Cortex of kidney (tissue), 1 donor: ENCODE results near the gene NCL.
"Not testable (repeated sequence)": the region's sequence is repeated elsewhere in the genome, so short reads cannot be mapped to it uniquely, and the experiment has no call there.

Experiments
- DNase-seq: peaks from one replicate; lab custom pipeline; 2025; lab: John Stamatoyannopoulos, UW

NCL gene

DNA sequence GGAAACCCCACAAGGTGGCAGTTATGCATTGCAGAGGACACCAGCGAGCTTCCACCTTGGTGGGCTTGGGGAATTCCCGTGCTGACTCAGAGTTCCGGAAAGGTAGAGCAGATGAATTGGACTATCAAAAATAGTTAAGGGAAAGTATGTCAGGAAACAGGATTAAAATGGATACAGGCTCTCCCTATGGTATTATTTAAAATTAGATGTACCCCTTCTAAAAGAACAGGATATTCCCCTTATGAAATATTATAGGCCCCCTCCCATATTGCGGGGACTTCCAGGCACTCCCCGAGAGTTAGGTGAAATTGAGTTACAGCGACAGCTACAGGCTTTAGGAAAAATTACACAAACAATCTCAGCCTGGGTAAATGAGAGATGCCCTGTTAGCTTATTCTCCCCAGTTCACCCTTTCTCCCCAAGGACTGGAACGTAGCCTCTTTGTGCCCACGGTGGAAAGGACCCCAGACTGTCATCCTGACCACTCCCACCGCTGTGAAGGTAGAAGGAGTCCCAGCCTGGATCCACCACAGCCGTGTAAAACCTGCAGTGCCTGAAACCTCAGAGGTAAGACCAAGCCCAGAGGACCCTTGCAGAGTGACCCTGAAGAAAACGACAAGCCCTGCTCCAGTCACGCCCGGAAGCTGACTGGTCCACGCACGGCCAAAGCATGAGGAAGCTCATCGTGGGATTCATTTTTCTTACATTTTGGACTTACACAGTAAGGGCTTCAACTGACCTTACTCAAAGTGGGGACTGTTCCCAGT is 58.5 kb downstream of the NCL start:
- DNase-seq = not testable (repeated sequence)

DNA sequence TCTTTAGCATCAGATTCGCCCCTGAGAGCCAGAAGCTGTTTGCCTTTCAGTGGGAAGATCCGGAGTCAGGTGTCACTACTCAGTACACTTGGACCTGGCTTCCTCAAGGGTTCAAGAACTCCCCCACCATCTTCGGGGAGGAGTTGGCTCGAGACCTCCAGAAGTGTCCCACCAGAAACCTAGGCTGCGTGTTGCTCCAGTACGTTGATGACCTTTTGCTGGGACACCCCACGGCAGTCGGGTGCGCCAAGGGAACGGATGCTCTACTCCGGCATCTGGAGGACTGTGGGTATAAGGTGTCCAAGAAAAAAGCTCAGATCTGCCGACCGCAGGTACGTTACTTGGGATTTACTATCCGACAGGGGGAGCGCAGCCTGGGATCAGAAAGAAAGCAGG is 60.1 kb downstream of the NCL start:
- DNase-seq = not testable (repeated sequence)
